ENCODE results near the gene FCN1. TPM values are rescaled to one million over a fixed set of nuclear protein-coding genes. Genes with fewer than 3 reads are reported as not detected.

Gene FCN1
- total and polyA plus RNA-seq, 3 donors from 2014 or later = 0.19 to 8.0 TPM; not detected in 1

DNA sequence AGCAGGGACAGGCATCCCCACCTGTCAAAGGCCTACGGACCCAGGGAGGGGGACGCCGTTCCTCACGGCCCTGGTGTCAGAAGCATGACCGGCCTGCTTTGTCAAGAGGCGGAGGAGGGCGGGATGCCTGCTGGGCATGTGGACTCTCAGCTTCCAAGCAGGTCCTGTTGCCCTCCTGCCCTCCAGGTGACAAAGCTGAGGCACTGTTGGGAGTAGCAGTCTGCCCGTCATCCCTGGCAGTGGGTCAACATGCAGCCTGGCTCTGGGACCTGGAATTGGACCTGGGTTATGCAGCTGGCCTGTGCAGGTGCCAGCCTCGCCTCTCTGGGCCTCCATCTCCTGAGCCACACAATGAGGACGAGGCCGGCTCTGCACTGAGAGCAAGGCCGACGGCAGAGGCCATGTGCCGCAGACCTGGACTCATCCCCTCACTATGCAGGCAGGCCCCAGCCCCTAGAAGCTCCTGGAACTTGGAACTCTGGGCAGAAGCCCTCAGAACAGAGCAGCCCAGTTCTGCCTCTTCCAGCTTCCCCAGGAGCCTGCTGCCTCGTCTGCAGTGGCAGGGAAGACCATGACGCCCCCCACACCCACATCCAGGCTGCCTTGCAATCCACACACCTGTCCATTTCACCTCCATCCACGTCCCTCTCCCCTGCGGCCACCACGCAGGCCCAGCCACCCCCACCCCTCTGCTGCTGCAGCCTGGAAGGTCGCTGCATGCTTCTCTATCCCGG is 20.8 kb upstream of the FCN1 start:
- no peaks in the 10 kb centered on the region for H3K27me3 ChIP-seq
- no peak overlapping the region for H3K27ac ChIP-seq
- H3K36me3 ChIP-seq (ENCODE audit: low read depth, missing control alignments) = no peaks in the 10 kb centered on the region
- TF ChIP-seq CTCF (IDR thresholded peaks at IDR 0.05) = no peak
- no peak for TF ChIP-seq POLR2A (IDR thresholded peaks at IDR 0.05)
- no peak overlapping the region for H3K4me3 ChIP-seq
- DNase-seq = no peak
- intact Hi-C loops (cut with DNase I; ENCODE audit: low total_unique reads) = no loop called here
- H3K4me1 ChIP-seq = peaks cover 13% of the 10 kb centered on the region
- H3K9me3 ChIP-seq = no peaks in the 10 kb centered on the region
- WGBS, 2 donors = 76 to 89% methylated on average over 9 to 21 of the region's 21 CpGs

GRCh38 chr9:134937566-134938345 is 20.0 kb upstream of the FCN1 start:
- H3K9me3 ChIP-seq = no peaks in the 10 kb centered on the region

DNA sequence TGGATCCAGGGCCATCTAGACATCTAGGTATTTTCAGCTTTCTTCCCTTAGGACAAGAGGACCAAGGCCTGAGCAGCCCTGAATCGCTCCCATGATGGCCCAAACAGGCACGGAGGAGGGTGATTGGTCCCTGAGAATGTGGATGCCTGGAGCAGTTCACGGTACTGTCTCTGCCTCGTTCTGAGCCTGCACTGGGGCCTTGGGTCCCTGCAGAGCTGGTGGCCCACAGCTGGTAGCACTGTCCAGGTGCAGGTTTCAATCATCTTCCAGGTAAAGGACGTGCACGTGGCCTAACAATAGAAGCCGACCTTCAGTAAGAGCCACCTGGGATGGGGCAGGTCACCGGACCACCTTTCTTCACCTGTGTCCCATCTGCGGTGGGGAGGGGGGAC is 19.4 kb upstream of the FCN1 start:
- no peak overlapping the region for H3K27ac ChIP-seq
- H3K9me3 ChIP-seq = no peaks in the 10 kb centered on the region
- H3K27me3 ChIP-seq = no peaks in the 10 kb centered on the region
- H3K36me3 ChIP-seq (ENCODE audit: low read depth, missing control alignments) = no peaks in the 10 kb centered on the region
- 80 to 95% methylated on average over 9 of the region's 9 CpGs for WGBS, 2 donors
- TF ChIP-seq CTCF (IDR thresholded peaks at IDR 0.05) (no peak), POLR2A (IDR thresholded peaks at IDR 0.05) (no peak)
- no peak overlapping the region for H3K4me3 ChIP-seq
- no peak for DNase-seq
- H3K4me1 ChIP-seq = peaks cover 3% of the 10 kb centered on the region
- intact Hi-C loops (cut with DNase I; ENCODE audit: low total_unique reads) = no loop called here

More at GRCh38 chr9:134937566-134938345, 20.0 kb upstream of the FCN1 start:
- Histone ChIP-seq H3K4me1 (peaks cover 9% of the 10 kb centered on the region), H3K27me3 (no peaks in the 10 kb centered on the region), H3K36me3 (ENCODE audit: low read depth, missing control alignments) (no peaks in the 10 kb centered on the region), H3K4me3 (no peak overlapping the region), H3K27ac (no peak overlapping the region)
- TF ChIP-seq CTCF (IDR thresholded peaks at IDR 0.05) = no peak
- TF ChIP-seq POLR2A (IDR thresholded peaks at IDR 0.05) = no peak
- WGBS, 2 donors = 82 to 91% methylated on average over 8 to 11 of the region's 11 CpGs
- no peak for DNase-seq
- intact Hi-C loops (cut with DNase I; ENCODE audit: low total_unique reads) = no loop called here

DNA sequence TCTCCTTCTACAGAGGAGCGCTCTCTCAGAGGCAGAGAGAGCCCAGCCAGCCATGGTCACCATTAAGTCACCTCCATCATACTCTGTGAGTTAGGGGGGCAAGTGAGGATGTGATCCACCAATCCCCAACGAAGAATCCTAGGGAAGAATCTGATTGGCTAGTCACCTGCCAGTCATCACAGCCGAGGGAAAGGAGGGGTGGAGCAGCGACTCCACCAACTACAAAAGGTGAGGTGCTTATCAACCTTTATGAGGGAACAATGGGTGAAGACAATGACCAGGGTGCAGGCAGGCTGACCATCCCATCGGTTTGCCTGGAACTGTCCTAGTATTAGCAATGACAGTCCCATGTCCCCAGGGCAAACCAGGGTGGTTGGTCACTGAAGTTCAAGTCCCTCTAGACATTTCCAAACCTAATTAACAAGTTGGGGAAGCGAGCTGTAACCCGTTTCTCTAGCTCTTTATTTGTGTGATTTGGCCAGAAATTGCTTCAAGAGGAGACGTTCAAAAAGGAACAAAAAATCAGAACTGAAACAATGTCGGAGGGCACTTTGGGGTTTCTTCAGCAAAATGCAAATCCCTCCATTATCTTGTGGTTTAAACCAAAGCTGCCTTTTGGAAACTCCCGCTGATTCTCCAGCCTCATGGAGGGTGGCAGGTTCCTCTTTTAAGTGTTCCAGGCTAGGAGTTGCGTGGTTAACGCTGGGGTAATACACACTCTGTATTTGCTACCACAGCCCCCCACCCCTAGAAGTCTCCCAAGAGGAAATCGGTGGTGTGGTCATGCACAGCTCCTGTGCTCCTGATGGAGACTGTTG is 18.8 kb upstream of the FCN1 start:
- peak; percentile 22 for DNase-seq
- TF ChIP-seq POLR2A (IDR thresholded peaks at IDR 0.05) = no peak
- no peak for TF ChIP-seq CTCF (IDR thresholded peaks at IDR 0.05)
- no peak overlapping the region for H3K4me3 ChIP-seq
- H3K36me3 ChIP-seq (ENCODE audit: low read depth, missing control alignments) = no peaks in the 10 kb centered on the region
- H3K9me3 ChIP-seq = no peaks in the 10 kb centered on the region
- intact Hi-C loops (cut with DNase I; ENCODE audit: low total_unique reads) = no loop called here
- H3K27me3 ChIP-seq = no peaks in the 10 kb centered on the region
- H3K27ac ChIP-seq = no peak overlapping the region
- WGBS, 2 donors = 66 to 81% methylated on average over 12 to 13 of the region's 13 CpGs
- H3K4me1 ChIP-seq = no peaks in the 10 kb centered on the region

Measured in testis (tissue), 3 donors.